ENCODE measurements around the gene CIT. TPM values are rescaled to one million over a fixed set of nuclear protein-coding genes. Genes with fewer than 3 reads are reported as not detected.

CIT gene
- total and polyA plus RNA-seq, 10 of the 15 experiments (the other 5 are each of a cell fraction or from before 2014, with no cell fraction given), result 1.0 to 38.2 (median 14.9) TPM

DNA sequence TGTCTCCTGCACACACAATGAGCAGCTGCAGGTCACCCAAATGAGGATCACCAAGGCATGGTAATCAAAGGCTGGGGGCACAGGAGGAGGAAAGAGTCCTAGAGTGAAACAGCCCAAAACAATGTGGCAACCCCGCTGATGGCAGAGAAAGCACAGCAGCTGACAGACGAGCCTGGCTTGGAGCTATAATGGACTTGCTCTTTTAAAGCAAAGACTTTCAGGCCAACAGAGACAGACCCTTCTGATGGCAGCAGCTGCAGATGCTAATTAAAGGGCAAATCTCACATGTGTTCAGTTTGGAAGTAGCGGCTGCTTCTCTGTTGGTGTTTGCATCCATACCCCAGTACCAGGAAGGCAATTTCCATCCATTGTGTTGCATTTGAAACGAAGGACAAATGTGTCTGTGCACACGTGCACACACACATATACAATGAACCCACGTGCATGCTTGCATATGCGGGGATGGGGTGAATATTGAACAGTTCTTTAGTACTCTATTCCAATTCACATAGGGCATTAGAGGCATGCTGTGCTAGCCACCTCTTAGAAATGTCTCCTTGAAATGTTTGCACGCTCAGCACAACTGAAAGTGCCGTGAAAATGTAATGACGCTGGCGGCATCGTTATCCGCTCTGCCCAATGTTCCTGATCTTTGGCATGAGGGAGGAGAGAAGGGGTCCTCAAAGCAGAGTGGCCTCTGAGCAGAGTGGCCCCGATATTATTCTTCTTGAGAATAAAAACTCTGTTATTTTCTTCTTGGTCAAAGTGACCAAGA, 38.1 kb downstream of the CIT start:
- H3K27me3 ChIP-seq (replicated peaks in 1 of 2; ENCODE audit: control insufficient read depth in 2 of 2, insufficient read depth in 2 of 2, low read length in 1 of 2), result no peaks in the 10 kb centered on the region
- WGBS (ENCODE audit: insufficient coverage, insufficient replicate concordance, low lambda C conversion rate, missing lambda C conversion rate), result 93% methylated on average over 14 of the region's 14 CpGs
- no peaks in the 10 kb centered on the region for H3K9me3 ChIP-seq (replicated peaks; ENCODE audit: control insufficient read depth, insufficient read depth, low read length)
- H3K9ac ChIP-seq (ENCODE audit: control insufficient read depth, insufficient read depth, low read length), result no peak overlapping the region
- H3K4me3 ChIP-seq, result no peak overlapping the region
- in situ Hi-C loops (cut with MboI), result no loop called here
- FAIRE-seq, result no peak
- no peaks in the 10 kb centered on the region for H3K4me1 ChIP-seq (ENCODE audit: control insufficient read depth, insufficient read depth, low read length)
- DNase-seq (ENCODE audit: low read depth, low spot score), result no peak
- no peaks in the 10 kb centered on the region for H4K20me1 ChIP-seq (ENCODE audit: control insufficient read depth, insufficient read depth)
- no peak overlapping the region for H3K27ac ChIP-seq (ENCODE audit: control insufficient read depth, insufficient read depth)
- no peak overlapping the region for H2AFZ ChIP-seq (ENCODE audit: control insufficient read depth, low read depth, low read length)
- no peak for ATAC-seq
- RAD21 ChIA-PET (ENCODE audit: unreplicated experiment), result interaction anchor here (1.2 kb wide), 1 partner anchor 12 kb away, joined by 3 read pairs; no protein-coding TSS in a partner anchor
- intact Hi-C loops (cut with micrococcal nuclease; ENCODE audit: unreplicated experiment), result no loop called here
- H3K4me2 ChIP-seq (ENCODE audit: control insufficient read depth, insufficient read depth), result no peak overlapping the region
- CTCF ChIA-PET, result no interaction called here
- TF ChIP-seq PKNOX1 (IDR thresholded peaks at IDR 0.05), result no peak
- TF ChIP-seq IRF4 (IDR thresholded peaks at IDR 0.05; ENCODE audit: low read depth, low read length), result no peak
- no peak for TF ChIP-seq CTCF (IDR thresholded peaks at IDR 0.05 in 2 of 3, conservative IDR thresholded peaks at IDR 0.05 in 1 of 3; ENCODE audit: control insufficient read depth in 2 of 3, extremely low read depth in 1 of 3, insufficient read depth in 1 of 3, low read depth in 3 of 3, low read length in 3 of 3)
- no peak for TF ChIP-seq CBFB (IDR thresholded peaks at IDR 0.05; ENCODE audit: low read depth)
- no peak for TF ChIP-seq BCL11A (IDR thresholded peaks at IDR 0.05; ENCODE audit: low read depth, low read length)
- no peak for TF ChIP-seq TAF1 (IDR thresholded peaks at IDR 0.05; ENCODE audit: borderline replicate concordance, low read depth, low read length)
- TF ChIP-seq SMAD1 (IDR thresholded peaks at IDR 0.05; ENCODE audit: low read depth, partially characterized antibody), result no peak
- no peak for TF ChIP-seq FOXM1 (IDR thresholded peaks at IDR 0.05; ENCODE audit: low read depth, low read length)
- no peak for TF ChIP-seq HDAC2 (IDR thresholded peaks at IDR 0.05)
- BruUV-seq (replicated peaks), result no TSS peak
- SMC1A ChIA-PET (ENCODE audit: uncharacterized antibody, unreplicated experiment), result no interaction called here
- H3K36me3 ChIP-seq (ENCODE audit: control insufficient read depth in 2 of 2, insufficient read depth in 2 of 2, low read length in 1 of 2), result peaks cover 0 to 3% of the 10 kb centered on the region in 2 experiments; a peak in 2 of 4 replicates
- no peaks in the 10 kb centered on the region for H3K79me2 ChIP-seq (ENCODE audit: control insufficient read depth, insufficient read depth, low read length)
- POLR2A ChIA-PET, result no interaction called here
